NCI-H345 treated with DMSO at 0.1 percent for 48 hours (cell line): ENCODE data around the gene GUF1.

ENCODE experiments used
- DNase-seq: peaks from one replicate; lab custom pipeline; 2025; ENCODE audit not compliant: unreplicated experiment; lab: John Stamatoyannopoulos, UW

GUF1 gene

GRCh38 chr4:44678094-44679041, at the start of gene GUF1:
Gene GUF1 (plus strand): TSS chr4:44678420. CDS start chr4:44678623, 203 bp downstream.
- DNase-seq, result peak; percentile 42

GRCh38 chr4:44629280-44629866, 48.8 kb upstream of the GUF1 start:
- no peak for DNase-seq

DNA sequence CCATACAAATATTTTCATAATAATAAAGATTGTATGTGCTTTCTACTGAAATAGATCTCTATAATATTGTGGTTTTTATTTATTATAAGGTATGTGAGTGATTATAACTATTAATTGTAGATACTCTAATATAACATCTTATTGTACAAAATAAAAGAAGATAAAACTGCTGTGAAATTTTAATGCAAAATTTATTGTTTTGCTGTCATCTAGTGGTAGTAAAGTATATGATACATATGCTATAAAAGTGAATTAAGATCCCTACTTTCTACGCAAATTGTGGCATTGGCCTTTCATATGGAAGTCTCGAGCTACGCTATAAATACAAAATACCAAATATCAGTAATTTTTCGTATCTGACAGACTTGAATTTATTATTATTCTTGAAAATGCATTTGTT, 46.1 kb upstream of the GUF1 start:
- DNase-seq, result no peak

GRCh38 chr4:44632733-44633132, 45.5 kb upstream of the GUF1 start:
- DNase-seq, result no peak

GRCh38 chr4:44638091-44638490, 40.1 kb upstream of the GUF1 start:
- DNase-seq, result no peak

DNA sequence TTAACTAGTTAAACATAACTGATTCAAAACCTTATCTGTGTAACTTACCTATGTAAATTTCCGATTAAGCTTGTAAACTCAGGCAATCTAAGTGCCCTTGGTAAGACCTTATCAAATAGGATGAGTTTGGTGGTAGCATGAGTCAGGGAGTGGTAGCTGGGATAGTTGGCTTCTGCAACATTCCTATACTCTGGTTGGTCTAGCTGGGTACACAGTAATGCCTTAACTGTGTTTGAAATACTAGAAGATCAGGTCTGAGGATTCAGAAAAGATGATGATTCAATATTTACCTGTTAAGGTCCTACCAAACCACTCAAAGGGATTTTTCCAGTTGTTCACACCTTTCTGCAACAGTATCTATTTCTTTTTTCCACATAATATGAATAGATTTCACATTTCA, 32.1 kb upstream of the GUF1 start:
- no peak for DNase-seq

GRCh38 chr4:44651425-44651824, 26.8 kb upstream of the GUF1 start, which contains the start of gene YIPF7:
Gene YIPF7 (minus strand): TSS chr4:44651625. CDS start chr4:44650100, 1,525 bp downstream.
- DNase-seq, result no peak

- DNase-seq, result no peak
Observed at GRCh38 chr4:44652002-44652401, 26.2 kb upstream of the GUF1 start.

GRCh38 chr4:44660396-44660795, 17.8 kb upstream of the GUF1 start:
- DNase-seq, result no peak

DNA sequence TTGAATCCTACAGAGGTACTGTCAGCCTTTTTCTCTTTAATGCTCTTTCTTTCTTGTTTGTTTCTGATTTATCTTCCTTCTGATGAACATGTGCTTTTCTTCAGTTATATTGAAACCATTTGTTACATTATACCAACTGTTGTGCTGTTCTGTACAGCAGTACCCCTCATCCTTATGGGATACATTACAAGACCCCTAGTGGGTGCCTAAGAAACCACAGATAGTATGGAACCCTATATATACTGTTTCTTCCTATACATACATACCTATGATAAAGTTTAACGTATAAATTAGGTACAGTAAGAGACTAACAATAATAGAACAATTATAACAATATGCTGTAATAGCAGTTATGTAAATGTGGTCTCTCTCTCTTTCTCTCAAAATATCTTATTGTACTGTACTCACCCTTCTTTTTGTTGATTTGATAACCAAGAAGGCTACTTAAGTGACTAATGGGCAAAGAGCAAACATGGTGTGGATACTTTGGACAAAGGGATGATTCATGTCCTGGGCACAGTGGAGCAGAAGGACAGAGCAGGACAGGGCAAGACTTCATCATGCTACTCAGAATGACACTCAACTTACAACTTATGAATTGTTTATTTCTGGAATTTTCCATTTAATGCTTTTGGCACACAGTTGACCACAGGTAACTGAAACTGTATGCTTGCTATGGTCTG, 16.1 kb upstream of the GUF1 start:
- DNase-seq, result no peak

DNA sequence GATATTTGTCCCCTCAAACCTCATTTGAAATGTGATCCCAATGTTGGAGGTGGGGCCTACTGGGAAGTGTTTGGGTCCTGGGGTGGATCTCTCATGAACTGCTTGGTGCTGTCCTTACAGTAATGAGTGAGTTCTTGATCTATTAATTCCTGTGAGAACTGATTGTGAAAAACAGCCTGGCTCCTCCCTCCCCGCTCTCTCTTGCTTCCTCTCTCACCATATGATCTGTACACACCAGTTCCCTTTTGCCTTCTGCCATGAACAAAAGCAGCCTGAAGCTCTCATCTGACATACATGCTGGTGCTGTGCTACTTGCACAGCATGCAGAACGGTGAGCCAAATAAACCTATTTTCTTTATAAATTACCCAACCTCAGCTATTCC, 15.6 kb upstream of the GUF1 start:
- DNase-seq, result no peak

DNA sequence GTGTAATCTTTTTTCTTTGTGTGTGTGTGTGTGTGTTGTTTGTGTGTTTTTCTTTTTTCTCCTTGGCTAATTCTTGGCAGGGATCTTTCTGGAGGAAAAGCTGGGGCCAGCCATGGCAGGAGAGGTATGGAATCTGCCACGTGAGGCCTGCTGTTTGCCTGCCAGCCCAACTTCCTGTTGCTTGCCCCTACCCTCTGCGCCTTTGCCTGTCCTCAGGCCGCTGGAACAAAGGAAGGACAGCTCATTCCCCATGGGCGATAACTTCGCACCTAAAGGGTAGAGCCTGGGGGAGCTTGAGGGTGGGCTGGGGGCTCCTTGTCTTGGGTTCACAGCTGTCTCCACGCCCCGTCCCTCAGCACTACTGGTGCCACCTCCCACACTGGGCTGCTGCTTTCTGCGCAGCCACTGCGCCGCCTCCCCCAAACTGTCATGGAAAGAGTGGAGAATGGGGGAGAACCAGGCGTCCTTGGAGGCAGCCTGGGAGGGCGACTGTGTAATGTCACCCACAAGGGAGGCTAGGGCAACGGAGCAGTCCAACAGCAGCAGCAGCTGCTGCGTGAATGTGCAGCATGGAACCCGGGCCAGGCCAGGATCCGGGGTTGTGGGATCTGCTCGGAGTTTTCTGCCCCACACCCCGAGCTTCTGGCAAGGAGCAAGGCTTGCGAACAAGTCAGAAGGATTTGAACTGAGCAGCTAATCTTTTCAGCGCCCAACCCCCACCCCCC, 14.5 kb upstream of the GUF1 start:
- no peak for DNase-seq

DNA sequence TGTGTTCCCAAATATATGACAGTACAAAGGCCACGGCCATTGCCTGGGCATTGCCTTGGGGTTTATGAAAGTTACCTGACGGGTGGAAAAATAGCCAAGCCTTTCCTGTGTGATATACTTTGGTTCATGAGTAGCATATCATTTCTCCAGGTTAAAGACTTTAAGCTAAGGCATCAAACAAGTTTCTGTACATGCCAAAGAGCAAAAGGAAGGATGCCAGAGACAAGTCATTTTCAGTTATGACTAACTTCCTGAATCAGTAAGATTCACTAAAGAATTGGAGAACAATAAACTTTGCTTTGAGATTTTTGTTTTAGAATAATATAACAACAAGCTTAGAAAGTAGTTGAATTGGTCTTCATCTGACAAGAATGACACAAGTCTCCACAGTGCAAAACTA, 9.7 kb upstream of the GUF1 start:
- DNase-seq, result no peak

- no peak for DNase-seq
Observed at GRCh38 chr4:44670506-44671199, 7.6 kb upstream of the GUF1 start.

- no peak for DNase-seq
Observed at GRCh38 chr4:44671636-44672035, 6.6 kb upstream of the GUF1 start.

- DNase-seq, result no peak
Observed at GRCh38 chr4:44674471-44674870, 3.7 kb upstream of the GUF1 start.

DNA sequence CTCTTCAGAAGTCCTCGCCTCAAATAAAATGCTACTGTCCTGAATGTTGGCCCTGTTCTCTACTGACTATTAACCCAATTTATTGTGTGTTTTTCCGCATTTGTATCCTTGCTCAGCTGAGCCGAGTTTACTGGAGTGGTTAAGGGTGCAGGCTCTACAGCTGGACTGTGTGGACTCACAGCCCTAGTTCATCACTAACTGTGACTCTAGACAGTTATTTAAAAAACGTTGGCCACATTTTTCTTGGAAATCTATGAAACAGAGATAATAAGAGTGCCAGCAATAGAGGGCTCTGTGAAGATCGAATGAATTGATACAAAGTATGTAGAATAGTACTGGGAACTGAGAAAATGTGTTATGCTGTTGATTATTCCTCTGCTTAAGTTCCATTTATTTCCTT, 2.9 kb upstream of the GUF1 start:
- DNase-seq, result no peak

DNA sequence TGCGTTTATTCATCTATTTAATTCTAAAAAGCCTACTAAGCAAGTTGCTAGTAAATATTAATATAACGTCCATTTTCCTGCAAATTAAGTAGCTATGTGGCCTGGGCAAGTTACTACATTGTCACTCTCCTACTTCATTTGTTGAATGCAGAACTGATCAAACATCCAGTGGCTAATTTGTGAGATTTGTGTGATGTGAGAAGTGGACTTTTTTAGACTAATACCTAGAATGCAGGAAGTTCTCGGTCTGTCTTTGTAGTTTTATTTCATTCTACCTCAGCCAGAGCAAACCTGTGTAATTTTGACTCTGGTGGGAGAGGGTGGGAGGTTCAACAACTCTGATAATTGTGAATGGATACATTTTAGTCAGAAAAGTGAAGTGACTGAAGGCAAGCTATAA, 840 bp downstream of the GUF1 start:
- DNase-seq, result no peak

GRCh38 chr4:44684648-44685047, 6.4 kb downstream of the GUF1 start:
- DNase-seq, result no peak

GRCh38 chr4:44700427-44700826, 22.2 kb downstream of the GUF1 start:
- DNase-seq, result no peak

GRCh38 chr4:44701037-44701436, 22.8 kb downstream of the GUF1 start:
- no peak for DNase-seq
